Measurements from ENCODE around the gene NCKAP5. TPM values are rescaled to one million over a fixed set of nuclear protein-coding genes. Genes with fewer than 3 reads are reported as not detected.

NCKAP5 gene
- total RNA-seq, 1 donor from 2014 or later = 0.87 TPM

GRCh38 chr2:132883430-132883829, 684.8 kb downstream of the NCKAP5 start:
- H3K9me3 Mint-ChIP-seq (ENCODE audit: low read depth) = peaks cover 16% of the 10 kb centered on the region
- TF ChIP-seq CTCF (IDR thresholded peaks at IDR 0.05) = no peak
- H3K36me3 Mint-ChIP-seq (ENCODE audit: low read depth) = peaks cover 2% of the 10 kb centered on the region
- H3K4me3 Mint-ChIP-seq (ENCODE audit: unreplicated experiment) = no peak overlapping the region
- no peak overlapping the region for H3K27ac Mint-ChIP-seq (ENCODE audit: unreplicated experiment)
- DNase-seq (ENCODE audit: low spot score) = no peak
- no peaks in the 10 kb centered on the region for H3K4me1 Mint-ChIP-seq (ENCODE audit: low read depth)
- H3K27me3 Mint-ChIP-seq (ENCODE audit: low read depth) = no peaks in the 10 kb centered on the region

- Mint-ChIP-seq H3K4me3 (ENCODE audit: unreplicated experiment) (no peak overlapping the region), H3K27me3 (ENCODE audit: low read depth) (no peaks in the 10 kb centered on the region), H3K4me1 (ENCODE audit: low read depth) (no peaks in the 10 kb centered on the region), H3K36me3 (ENCODE audit: low read depth) (peaks cover 2% of the 10 kb centered on the region), H3K27ac (ENCODE audit: unreplicated experiment) (no peak overlapping the region), H3K9me3 (ENCODE audit: low read depth) (peaks cover 12% of the 10 kb centered on the region)
- TF ChIP-seq CTCF (IDR thresholded peaks at IDR 0.05) = no peak
- DNase-seq (ENCODE audit: low spot score) = no peak
These were observed 686.7 kb downstream of the NCKAP5 start for GRCh38 chr2:132881546-132881945.

- Mint-ChIP-seq H3K4me1 (ENCODE audit: low read depth) (no peaks in the 10 kb centered on the region), H3K36me3 (ENCODE audit: low read depth) (no peaks in the 10 kb centered on the region), H3K4me3 (ENCODE audit: unreplicated experiment) (no peak overlapping the region), H3K27ac (ENCODE audit: unreplicated experiment) (no peak overlapping the region), H3K27me3 (ENCODE audit: low read depth) (no peaks in the 10 kb centered on the region), H3K9me3 (ENCODE audit: low read depth) (peaks cover 4% of the 10 kb centered on the region)
- DNase-seq (ENCODE audit: low spot score) = no peak
- TF ChIP-seq CTCF (IDR thresholded peaks at IDR 0.05) = no peak
These were observed 690.3 kb downstream of the NCKAP5 start for GRCh38 chr2:132877923-132878322.

GRCh38 chr2:132876745-132877391, 691.4 kb downstream of the NCKAP5 start:
- no peaks in the 10 kb centered on the region for H3K27me3 Mint-ChIP-seq (ENCODE audit: low read depth)
- DNase-seq (ENCODE audit: low spot score) = no peak
- H3K4me1 Mint-ChIP-seq (ENCODE audit: low read depth) = no peaks in the 10 kb centered on the region
- H3K36me3 Mint-ChIP-seq (ENCODE audit: low read depth) = no peaks in the 10 kb centered on the region
- H3K9me3 Mint-ChIP-seq (ENCODE audit: low read depth) = peaks cover 4% of the 10 kb centered on the region
- H3K4me3 Mint-ChIP-seq (ENCODE audit: unreplicated experiment) = no peak overlapping the region
- TF ChIP-seq CTCF (IDR thresholded peaks at IDR 0.05) = no peak
- H3K27ac Mint-ChIP-seq (ENCODE audit: unreplicated experiment) = no peak overlapping the region

- no peak overlapping the region for H3K4me3 Mint-ChIP-seq (ENCODE audit: unreplicated experiment)
- H3K9me3 Mint-ChIP-seq (ENCODE audit: low read depth) = peaks cover 4% of the 10 kb centered on the region
- no peaks in the 10 kb centered on the region for H3K27me3 Mint-ChIP-seq (ENCODE audit: low read depth)
- no peak for TF ChIP-seq CTCF (IDR thresholded peaks at IDR 0.05)
- DNase-seq (ENCODE audit: low spot score) = no peak
- no peaks in the 10 kb centered on the region for H3K4me1 Mint-ChIP-seq (ENCODE audit: low read depth)
- H3K36me3 Mint-ChIP-seq (ENCODE audit: low read depth) = no peaks in the 10 kb centered on the region
- no peak overlapping the region for H3K27ac Mint-ChIP-seq (ENCODE audit: unreplicated experiment)
These were observed 693.1 kb downstream of the NCKAP5 start for GRCh38 chr2:132875193-132875592.

All from chondrocyte (in vitro differentiated cells).